ENCODE measurements around the gene FGD2. TPM values are rescaled to one million over a fixed set of nuclear protein-coding genes. Genes with fewer than 3 reads are reported as not detected.
"Not testable (repeated sequence)": the region's sequence is repeated elsewhere in the genome, so short reads cannot be mapped to it uniquely, and the experiment has no call there.

Gene FGD2
- total and polyA plus RNA-seq, 2 donors: 8.5 to 22.1 TPM

DNA sequence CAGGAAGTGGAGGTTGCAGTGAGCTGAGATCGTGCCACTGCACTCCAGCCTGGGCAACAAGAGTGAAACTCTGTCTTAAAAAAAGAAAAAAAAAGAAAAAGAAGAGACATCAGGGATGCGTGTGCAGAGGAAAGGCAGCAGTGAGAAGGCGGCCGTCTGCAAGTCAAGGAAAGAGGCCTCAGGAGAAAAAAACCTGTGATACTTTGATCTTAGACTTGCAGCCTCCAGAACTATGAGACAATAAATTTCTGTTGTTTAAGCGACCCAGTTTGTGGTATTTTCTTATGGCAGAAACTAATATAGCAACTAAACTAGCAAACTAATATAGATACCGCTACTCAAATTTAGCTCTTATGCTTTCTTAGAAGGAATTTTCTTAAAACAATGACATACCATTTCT is 36.1 kb downstream of the FGD2 start:
- Histone ChIP-seq H3K27ac (ENCODE audit: low read depth in 1 of 2, low read length in 1 of 2) (no peak overlapping the region), H3K27me3 (ENCODE audit: control insufficient read depth in 2 of 2, insufficient read depth in 1 of 2, low read length in 1 of 2) (no peaks in the 10 kb centered on the region), H3K4me3 (ENCODE audit: low read length in 2 of 2) (no peak overlapping the region), H3K4me1 (ENCODE audit: control insufficient read depth in 2 of 2, insufficient read depth in 2 of 2, low read length in 2 of 2) (no peaks in the 10 kb centered on the region), H3K36me3 (ENCODE audit: control insufficient read depth in 2 of 2, insufficient read depth in 2 of 2, low read length in 1 of 2) (no peaks in the 10 kb centered on the region), H3K9me3 (ENCODE audit: control insufficient read depth in 2 of 2, insufficient read depth in 1 of 2, low read length in 1 of 2) (no peaks in the 10 kb centered on the region)
- whole genome bisulfite sequencing: 90% methylated on average over 6 of the region's 6 CpGs
- no peak for DNase-seq (ENCODE audit: low read depth in 6 of 9, low spot score in 9 of 9)

DNA sequence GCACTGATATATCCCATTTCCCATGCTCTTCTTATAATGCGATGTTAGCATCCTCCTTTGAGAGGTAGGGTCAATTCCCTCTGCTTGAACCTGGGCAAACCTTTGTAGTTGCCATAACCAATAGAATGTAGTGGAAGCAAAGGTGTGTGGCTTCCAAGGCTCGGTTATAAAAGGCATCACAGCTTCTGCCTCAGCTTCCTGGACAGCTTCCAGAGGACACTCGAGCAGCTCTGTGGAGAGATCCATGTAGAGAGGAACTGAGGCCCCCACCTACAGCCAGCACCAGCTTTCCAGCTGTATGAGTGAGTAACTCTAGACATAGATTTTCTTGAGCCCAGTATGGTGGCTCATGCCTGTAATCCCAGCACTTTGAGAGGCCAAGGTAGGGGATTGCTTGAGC is 36.7 kb downstream of the FGD2 start:
- Histone ChIP-seq H3K4me3 (ENCODE audit: low read length in 2 of 2) (no peak overlapping the region), H3K4me1 (ENCODE audit: control insufficient read depth in 2 of 2, insufficient read depth in 2 of 2, low read length in 2 of 2) (peaks cover 0 to 4% of the 10 kb centered on the region in 2 donors), H3K27ac (ENCODE audit: low read depth in 1 of 2, low read length in 1 of 2) (no peak overlapping the region), H3K27me3 (ENCODE audit: control insufficient read depth in 2 of 2, insufficient read depth in 1 of 2, low read length in 1 of 2) (no peaks in the 10 kb centered on the region), H3K36me3 (ENCODE audit: control insufficient read depth in 2 of 2, insufficient read depth in 2 of 2, low read length in 1 of 2) (no peaks in the 10 kb centered on the region), H3K9me3 (ENCODE audit: control insufficient read depth in 2 of 2, insufficient read depth in 1 of 2, low read length in 1 of 2) (no peaks in the 10 kb centered on the region)
- DNase-seq (ENCODE audit: low read depth in 6 of 9, low spot score in 9 of 9): no peak
- 77% methylated on average over 3 of the region's 3 CpGs for WGBS

DNA sequence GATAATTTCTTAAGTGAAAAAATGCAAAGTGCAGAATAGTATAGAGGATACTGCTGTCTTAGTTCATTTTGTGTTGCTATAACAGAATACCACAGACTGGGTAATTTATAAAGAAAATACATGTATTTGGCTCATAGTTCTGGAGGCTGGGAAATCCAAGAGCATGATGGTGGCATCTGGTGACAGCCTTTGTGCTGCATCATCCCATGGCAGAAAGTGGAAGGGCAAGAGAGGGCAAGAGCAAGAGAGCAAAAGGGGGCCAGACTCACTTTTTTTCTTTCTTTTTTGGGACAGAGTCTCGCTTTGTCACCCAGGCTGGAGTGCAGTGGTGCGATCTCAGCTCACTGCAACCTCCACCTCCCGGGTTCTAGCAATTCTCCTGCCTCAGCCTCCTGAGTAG is 37.6 kb downstream of the FGD2 start:
- not testable (repeated sequence) for DNase-seq (ENCODE audit: low read depth in 6 of 9, low spot score in 9 of 9); H3K9me3 ChIP-seq (ENCODE audit: control insufficient read depth in 2 of 2, insufficient read depth in 1 of 2, low read length in 1 of 2); H3K36me3 ChIP-seq (ENCODE audit: control insufficient read depth in 2 of 2, insufficient read depth in 2 of 2, low read length in 1 of 2); H3K27ac ChIP-seq (ENCODE audit: low read depth in 1 of 2, low read length in 1 of 2); H3K27me3 ChIP-seq (ENCODE audit: control insufficient read depth in 2 of 2, insufficient read depth in 1 of 2, low read length in 1 of 2); H3K4me3 ChIP-seq (ENCODE audit: low read length in 2 of 2)
- peaks cover 4 to 14% of the 10 kb centered on the region in 2 donors for H3K4me1 ChIP-seq (ENCODE audit: control insufficient read depth in 2 of 2, insufficient read depth in 2 of 2, low read length in 2 of 2)
- 98% methylated on average over 3 of the region's 3 CpGs for WGBS

DNA sequence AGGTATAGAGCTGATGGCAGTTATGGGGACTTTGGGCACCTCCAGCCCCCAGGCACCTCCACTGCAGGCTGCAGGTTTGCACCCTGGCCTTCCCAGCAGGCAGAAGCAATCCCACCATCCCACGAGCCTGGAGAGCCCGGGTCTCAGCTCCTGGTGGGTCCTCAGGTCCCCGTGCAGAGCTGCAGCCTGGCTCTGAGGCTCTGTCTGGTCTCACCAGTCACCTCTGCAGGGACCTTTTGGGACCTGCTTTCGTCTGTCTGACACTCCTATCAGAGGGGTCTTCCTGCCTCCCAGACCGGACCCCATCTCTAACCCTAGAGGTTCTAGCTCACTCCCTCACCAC is 41.9 kb downstream of the FGD2 start:
- H3K27ac ChIP-seq (ENCODE audit: low read depth in 1 of 2, low read length in 1 of 2): no peak overlapping the region
- 77% methylated on average over 5 of the region's 5 CpGs for WGBS

DNA sequence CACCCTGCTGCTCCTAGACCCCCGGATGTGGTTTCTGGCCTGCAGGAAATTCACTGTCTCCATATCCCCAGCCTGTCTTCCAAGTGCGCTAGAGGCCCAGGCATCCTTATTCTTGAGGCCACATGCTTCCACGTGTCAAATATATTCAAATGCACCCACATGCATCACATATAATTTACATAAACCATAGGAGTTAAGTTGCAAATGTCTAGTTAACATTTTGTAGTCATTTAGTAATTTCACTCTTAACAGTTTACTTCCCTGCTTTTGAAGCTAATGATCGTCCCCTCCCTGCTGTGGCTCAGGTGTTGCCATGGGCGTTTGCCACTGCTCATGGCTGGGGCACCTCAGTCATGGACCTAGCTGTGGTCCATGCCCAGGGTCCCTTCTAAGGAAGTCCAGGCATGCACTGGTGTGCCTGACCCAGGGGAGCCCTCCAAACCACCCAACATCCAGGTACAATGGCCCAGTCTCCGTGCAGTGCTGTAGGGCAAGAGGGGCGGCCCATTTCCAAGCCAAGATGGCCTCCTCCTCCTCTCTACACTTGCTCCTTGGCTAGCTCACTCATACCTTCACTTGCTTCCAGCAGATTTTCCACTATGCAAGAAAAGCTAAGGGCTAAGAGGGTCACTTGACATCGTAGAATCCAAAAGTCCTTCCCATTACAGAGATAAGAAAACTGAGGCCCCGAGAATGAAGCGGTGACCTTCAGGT is 42.4 kb downstream of the FGD2 start:
- Histone ChIP-seq H3K27ac (ENCODE audit: low read depth in 1 of 2, low read length in 1 of 2) (peak overlapping the region in 1 of 2 donors; percentile 45), H3K36me3 (ENCODE audit: control insufficient read depth in 2 of 2, insufficient read depth in 2 of 2, low read length in 1 of 2) (no peaks in the 10 kb centered on the region), H3K4me1 (ENCODE audit: control insufficient read depth in 2 of 2, insufficient read depth in 2 of 2, low read length in 2 of 2) (peaks cover 22 to 58% of the 10 kb centered on the region in 2 donors), H3K9me3 (ENCODE audit: control insufficient read depth in 2 of 2, insufficient read depth in 1 of 2, low read length in 1 of 2) (peaks cover 0 to 6% of the 10 kb centered on the region in 2 donors), H3K4me3 (ENCODE audit: low read length in 2 of 2) (no peak overlapping the region), H3K27me3 (ENCODE audit: control insufficient read depth in 2 of 2, insufficient read depth in 1 of 2, low read length in 1 of 2) (no peaks in the 10 kb centered on the region)
- 74% methylated on average over 10 of the region's 10 CpGs for WGBS
- peak in 1 of 9 donors; percentile 44 for DNase-seq (ENCODE audit: low read depth in 6 of 9, low spot score in 9 of 9)

More for the DNA sequence above, 41.9 kb downstream of the FGD2 start:
- peaks cover 0 to 6% of the 10 kb centered on the region in 2 donors for H3K9me3 ChIP-seq (ENCODE audit: control insufficient read depth in 2 of 2, insufficient read depth in 1 of 2, low read length in 1 of 2)
- H3K36me3 ChIP-seq (ENCODE audit: control insufficient read depth in 2 of 2, insufficient read depth in 2 of 2, low read length in 1 of 2): no peaks in the 10 kb centered on the region
- H3K27me3 ChIP-seq (ENCODE audit: control insufficient read depth in 2 of 2, insufficient read depth in 1 of 2, low read length in 1 of 2): no peaks in the 10 kb centered on the region
- no peak for DNase-seq (ENCODE audit: low read depth in 6 of 9, low spot score in 9 of 9)
- H3K4me1 ChIP-seq (ENCODE audit: control insufficient read depth in 2 of 2, insufficient read depth in 2 of 2, low read length in 2 of 2): peaks cover 22 to 56% of the 10 kb centered on the region in 2 donors
- no peak overlapping the region for H3K4me3 ChIP-seq (ENCODE audit: low read length in 2 of 2)

DNA sequence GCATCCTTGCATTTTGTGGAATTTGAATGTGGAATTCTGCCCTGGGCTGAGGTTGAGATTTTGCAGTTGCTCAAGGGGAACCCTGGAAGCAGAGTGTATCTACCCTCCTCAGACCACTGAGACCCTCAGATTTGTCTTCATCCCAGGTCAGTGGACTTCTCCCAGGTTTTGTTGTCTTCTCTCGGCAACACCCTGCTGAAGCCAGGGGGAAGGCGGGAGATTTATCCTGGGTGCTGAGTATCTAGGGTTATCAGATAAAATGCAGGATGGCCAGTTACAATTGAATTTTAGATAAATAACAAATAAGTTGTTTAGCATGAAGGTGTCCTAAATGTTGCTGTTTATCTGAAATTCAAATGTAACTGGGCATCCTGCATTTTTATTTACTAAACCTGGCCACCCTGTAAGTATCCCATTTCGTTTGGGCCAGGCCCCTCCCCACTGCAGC is 43.0 kb downstream of the FGD2 start:
- Histone ChIP-seq H3K4me1 (ENCODE audit: control insufficient read depth in 2 of 2, insufficient read depth in 2 of 2, low read length in 2 of 2) (peaks cover 22 to 58% of the 10 kb centered on the region in 2 donors), H3K9me3 (ENCODE audit: control insufficient read depth in 2 of 2, insufficient read depth in 1 of 2, low read length in 1 of 2) (peaks cover 0 to 6% of the 10 kb centered on the region in 2 donors), H3K27me3 (ENCODE audit: control insufficient read depth in 2 of 2, insufficient read depth in 1 of 2, low read length in 1 of 2) (no peaks in the 10 kb centered on the region), H3K27ac (ENCODE audit: low read depth in 1 of 2, low read length in 1 of 2) (peak overlapping the region in 1 of 2 donors; percentile 84), H3K4me3 (ENCODE audit: low read length in 2 of 2) (no peak overlapping the region), H3K36me3 (ENCODE audit: control insufficient read depth in 2 of 2, insufficient read depth in 2 of 2, low read length in 1 of 2) (no peaks in the 10 kb centered on the region)
- no peak for DNase-seq (ENCODE audit: low read depth in 6 of 9, low spot score in 9 of 9)
- WGBS: 65% methylated on average over 3 of the region's 3 CpGs

DNA sequence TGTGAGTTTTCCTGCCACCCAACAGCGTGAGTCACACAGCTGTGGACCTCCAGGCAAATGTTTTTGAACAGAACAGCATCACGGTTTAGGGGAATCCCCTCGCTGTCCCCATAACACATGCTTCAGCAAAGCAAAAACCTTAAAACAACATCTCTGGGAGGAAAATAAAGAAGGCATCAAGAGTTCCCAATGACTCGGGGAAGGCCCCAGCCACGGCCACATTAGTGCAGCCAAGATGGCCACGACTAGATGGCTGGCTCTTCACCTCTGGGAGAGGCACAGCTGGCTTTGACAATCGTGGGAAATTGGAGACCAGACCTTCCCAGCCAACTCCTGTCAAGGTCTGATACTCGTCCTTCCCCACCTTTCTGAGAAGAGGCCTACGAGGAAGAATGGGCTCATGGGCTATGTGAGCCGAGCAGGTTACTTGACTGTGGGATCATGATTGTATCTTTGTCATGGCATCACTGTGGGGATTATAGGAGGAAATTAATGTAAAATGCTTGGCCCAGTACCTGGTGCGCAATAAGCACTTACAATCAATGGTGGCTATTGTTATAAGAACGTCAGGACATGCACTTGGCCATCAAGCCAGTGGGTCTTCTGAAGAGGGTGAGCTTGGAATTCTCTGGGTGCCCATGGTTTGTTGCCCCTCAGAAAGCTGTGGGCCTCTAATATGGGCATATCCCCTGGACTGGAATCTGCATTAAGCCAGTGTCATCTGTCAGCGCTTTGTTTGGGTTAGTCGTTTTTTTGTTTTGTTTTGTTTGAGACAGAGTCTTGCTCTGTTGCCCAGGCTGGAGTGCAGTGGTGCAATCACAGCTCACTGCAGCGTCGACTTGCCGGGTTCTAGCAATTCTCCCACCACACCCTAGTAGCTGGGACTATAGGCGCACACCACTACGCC is 43.6 kb downstream of the FGD2 start:
- Histone ChIP-seq H3K9me3 (ENCODE audit: control insufficient read depth in 2 of 2, insufficient read depth in 1 of 2, low read length in 1 of 2) (peaks cover 0 to 6% of the 10 kb centered on the region in 2 donors), H3K27me3 (ENCODE audit: control insufficient read depth in 2 of 2, insufficient read depth in 1 of 2, low read length in 1 of 2) (no peaks in the 10 kb centered on the region), H3K27ac (ENCODE audit: low read depth in 1 of 2, low read length in 1 of 2) (peak overlapping the region; percentile 38 to 84), H3K4me3 (ENCODE audit: low read length in 2 of 2) (no peak overlapping the region), H3K36me3 (ENCODE audit: control insufficient read depth in 2 of 2, insufficient read depth in 2 of 2, low read length in 1 of 2) (no peaks in the 10 kb centered on the region), H3K4me1 (ENCODE audit: control insufficient read depth in 2 of 2, insufficient read depth in 2 of 2, low read length in 2 of 2) (peaks cover 22 to 58% of the 10 kb centered on the region in 2 donors)
- DNase-seq (ENCODE audit: low read depth in 6 of 9, low spot score in 9 of 9): peak in 4 of 9 donors; percentile 54 to 80 (median 60)
- WGBS: 63% methylated on average over 19 of the region's 19 CpGs

DNA sequence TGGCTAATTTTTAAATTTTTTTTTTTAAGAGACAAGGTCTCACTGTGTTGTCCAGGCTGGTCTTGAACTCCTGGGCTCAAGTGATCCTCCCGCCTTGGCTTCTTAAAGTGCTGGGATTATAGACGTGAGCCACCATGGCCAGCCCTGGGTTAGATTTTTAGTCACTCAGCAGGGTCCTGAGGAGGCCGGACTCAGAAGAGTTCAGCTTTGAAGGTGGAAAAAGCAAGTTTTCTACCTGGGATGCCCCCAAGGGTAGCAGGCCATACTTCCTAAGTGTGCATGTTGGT is 44.2 kb downstream of the FGD2 start:
- Histone ChIP-seq H3K9me3 (ENCODE audit: control insufficient read depth in 2 of 2, insufficient read depth in 1 of 2, low read length in 1 of 2) (peaks cover 0 to 6% of the 10 kb centered on the region in 2 donors), H3K4me1 (ENCODE audit: control insufficient read depth in 2 of 2, insufficient read depth in 2 of 2, low read length in 2 of 2) (peaks cover 22 to 58% of the 10 kb centered on the region in 2 donors), H3K4me3 (ENCODE audit: low read length in 2 of 2) (no peak overlapping the region), H3K27ac (ENCODE audit: low read depth in 1 of 2, low read length in 1 of 2) (peak overlapping the region; percentile 70 to 84), H3K36me3 (ENCODE audit: control insufficient read depth in 2 of 2, insufficient read depth in 2 of 2, low read length in 1 of 2) (no peaks in the 10 kb centered on the region), H3K27me3 (ENCODE audit: control insufficient read depth in 2 of 2, insufficient read depth in 1 of 2, low read length in 1 of 2) (no peaks in the 10 kb centered on the region)
- DNase-seq (ENCODE audit: low read depth in 6 of 9, low spot score in 9 of 9): no peak
- 97% methylated on average over 3 of the region's 3 CpGs for WGBS

Data from thymus (tissue), 11 donors.